GM18526 (cell line): ENCODE measurements around the gene JUND.
A peak's percentile ranks its signal among the peaks of the same experiment; 100 is the strongest.

ENCODE experiments used
- POLR2A ChIP-seq: IDR thresholded peaks from 3 replicates; pipeline ENCODE4 v1.6.1; 2011; ENCODE audit not compliant: insufficient read length; ENCODE audit errors: extremely low read depth

The JUND gene

GRCh38 chr19:18310118-18310909 is 28.9 kb upstream of the JUND start:
- no peak for TF ChIP-seq POLR2A

- TF ChIP-seq POLR2A, result no peak
Measured at GRCh38 chr19:18309525-18310064, 28.2 kb upstream of the JUND start.

- no peak for TF ChIP-seq POLR2A
Measured at GRCh38 chr19:18308948-18309325, 27.5 kb upstream of the JUND start.

- no peak for TF ChIP-seq POLR2A
Measured at GRCh38 chr19:18308051-18308947, 26.9 kb upstream of the JUND start.

GRCh38 chr19:18307271-18307681 is 25.9 kb upstream of the JUND start:
- no peak for TF ChIP-seq POLR2A

- TF ChIP-seq POLR2A, result no peak
Measured at GRCh38 chr19:18306888-18307260, 25.5 kb upstream of the JUND start.

GRCh38 chr19:18306209-18306887 is 24.9 kb upstream of the JUND start:
- TF ChIP-seq POLR2A, result no peak

GRCh38 chr19:18304458-18305310 is 23.3 kb upstream of the JUND start:
- peak; percentile 51 for TF ChIP-seq POLR2A

GRCh38 chr19:18304208-18304457 is 22.7 kb upstream of the JUND start:
- TF ChIP-seq POLR2A, result no peak

- TF ChIP-seq POLR2A, result no peak
Measured at GRCh38 chr19:18301718-18302111, 20.3 kb upstream of the JUND start.

GRCh38 chr19:18300930-18301717 is 19.7 kb upstream of the JUND start:
- TF ChIP-seq POLR2A, result no peak

GRCh38 chr19:18299654-18300053 is 18.2 kb upstream of the JUND start:
- TF ChIP-seq POLR2A, result no peak

- TF ChIP-seq POLR2A, result no peak
Measured at GRCh38 chr19:18298601-18299000, 17.2 kb upstream of the JUND start.

- TF ChIP-seq POLR2A, result no peak
Measured at GRCh38 chr19:18297308-18297707, 15.9 kb upstream of the JUND start.

GRCh38 chr19:18295034-18295451 is 13.6 kb upstream of the JUND start:
- no peak for TF ChIP-seq POLR2A

GRCh38 chr19:18294467-18294864 is 13.0 kb upstream of the JUND start:
- TF ChIP-seq POLR2A, result no peak
